ENCODE results near the gene EPHX1. TPM values are rescaled to one million over a fixed set of nuclear protein-coding genes. Genes with fewer than 3 reads are reported as not detected.

Gene EPHX1
- polyA plus RNA-seq, 2 of the 4 experiments (the other 2 are of a cell fraction) = 150 to 252 TPM

DNA sequence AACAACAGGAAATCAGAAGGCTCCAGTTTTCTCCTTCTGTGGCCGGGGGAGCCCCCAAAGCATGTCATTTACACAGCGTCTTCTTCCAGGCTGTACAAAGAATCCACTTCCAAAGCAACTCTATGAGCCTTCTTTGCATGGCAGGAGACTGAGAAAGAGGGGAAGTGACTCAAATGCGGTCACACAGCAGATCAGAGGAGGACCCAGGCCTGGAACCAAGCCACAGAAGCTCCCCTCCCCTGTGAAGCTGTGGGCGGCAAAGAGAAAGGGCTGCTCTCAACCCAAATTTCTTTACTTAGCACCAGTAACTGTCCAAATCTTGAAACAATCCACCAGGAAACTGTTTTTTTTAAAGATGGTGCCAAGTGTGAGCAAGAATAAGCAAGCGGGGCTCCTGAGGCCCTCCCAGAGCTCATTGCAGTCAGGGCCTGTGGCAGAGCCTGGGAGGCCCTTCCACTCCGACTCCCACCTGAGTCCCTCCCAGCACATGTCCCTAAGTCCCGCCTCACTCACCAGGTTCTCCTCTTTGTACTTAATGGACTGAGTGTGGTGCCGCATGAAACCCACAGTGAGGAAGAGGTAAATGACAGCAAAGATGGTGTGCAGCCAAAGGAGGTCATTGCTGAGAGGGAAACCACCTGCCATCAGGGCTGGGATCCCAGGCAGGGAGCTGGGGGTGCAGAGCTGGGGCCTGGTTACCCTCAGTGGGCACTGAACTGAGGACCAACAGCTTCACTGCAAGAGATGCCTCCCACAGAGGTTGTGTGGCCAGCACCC is 56.3 kb downstream of the EPHX1 start:
- H3K4me1 ChIP-seq = peaks cover 23% of the 10 kb centered on the region
- DNase-seq (ENCODE audit: low read depth in 1 of 2, low spot score in 1 of 2) (no peak), FAIRE-seq (no peak), ATAC-seq (no peak)
- H3K4me2 ChIP-seq = no peak overlapping the region
- ChIA-PET CTCF (interaction anchor here (1.1 to 2.8 kb wide), 6 partner anchors 8 to 392 kb away, joined by 3 to 14 read pairs (median 5); partner anchors contain the start of gene SRP9), POLR2A (no interaction called here)
- no peak overlapping the region for H3K27ac ChIP-seq
- WGBS (ENCODE audit: missing lambda C conversion rate) = 87% methylated on average over 8 of the region's 8 CpGs
- H3K4me3 ChIP-seq = no peak overlapping the region
- TF ChIP-seq HDAC2 (IDR thresholded peaks at IDR 0.05) = no peak
- no peak for TF ChIP-seq KDM1A (IDR thresholded peaks at IDR 0.05; ENCODE audit: low read depth)
- TF ChIP-seq NFE2L2 (conservative IDR thresholded peaks at IDR 0.05; ENCODE audit: low read length) = no peak
- no peak for TF ChIP-seq EHF (CRISPR knock-in tag; IDR thresholded peaks at IDR 0.05)
- no peak for TF ChIP-seq HOXB13 (CRISPR knock-in tag; IDR thresholded peaks at IDR 0.05; ENCODE audit: low read depth)
- no peak for TF ChIP-seq NR3C1 (IDR thresholded peaks at IDR 0.05)
- TF ChIP-seq RARB (CRISPR knock-in tag; IDR thresholded peaks at IDR 0.05) = no peak
- TF ChIP-seq RAD21 (conservative IDR thresholded peaks at IDR 0.05 in 1 of 2, IDR thresholded peaks at IDR 0.05 in 1 of 2) = no peak
- TF ChIP-seq NPAS2 (CRISPR knock-in tag; IDR thresholded peaks at IDR 0.05; ENCODE audit: borderline replicate concordance) = no peak
- TF ChIP-seq, protein P1, sequence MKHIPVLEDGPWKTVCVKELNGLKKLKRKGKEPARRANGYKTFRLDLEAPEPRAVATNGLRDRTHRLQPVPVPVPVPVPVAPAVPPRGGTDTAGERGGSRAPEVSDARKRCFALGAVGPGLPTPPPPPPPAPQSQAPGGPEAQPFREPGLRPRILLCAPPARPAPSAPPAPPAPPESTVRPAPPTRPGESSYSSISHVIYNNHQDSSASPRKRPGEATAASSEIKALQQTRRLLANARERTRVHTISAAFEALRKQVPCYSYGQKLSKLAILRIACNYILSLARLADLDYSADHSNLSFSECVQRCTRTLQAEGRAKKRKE (CRISPR knock-in tag; IDR thresholded peaks at IDR 0.05; ENCODE audit: low read depth) = no peak
- no peak for TF ChIP-seq CEBPB (IDR thresholded peaks at IDR 0.05)
- H3K9me3 ChIP-seq = no peaks in the 10 kb centered on the region

DNA sequence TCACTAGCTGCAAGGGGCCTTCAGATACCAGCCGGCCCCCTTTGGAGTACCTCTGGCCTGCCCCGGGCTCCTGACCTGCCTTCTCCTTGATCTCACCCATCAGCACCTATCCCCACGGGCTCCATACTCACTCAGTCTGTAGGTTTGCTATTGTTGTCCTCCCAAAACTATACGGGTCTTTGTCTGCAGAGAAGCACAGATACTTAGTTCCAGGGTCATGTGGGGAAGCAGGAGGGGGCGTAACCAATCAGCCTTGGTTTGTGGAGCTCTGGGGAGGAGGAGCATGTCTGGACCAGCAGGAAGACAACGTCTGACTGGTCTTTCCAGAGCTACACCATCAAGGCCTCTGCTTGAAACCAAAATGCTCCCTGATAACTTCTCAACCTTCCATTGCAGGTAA is 57.1 kb downstream of the EPHX1 start:
- DNase-seq (ENCODE audit: low read depth in 1 of 2, low spot score in 1 of 2) (no peak), FAIRE-seq (no peak), ATAC-seq (no peak)
- ChIA-PET CTCF (interaction anchor here (1.1 to 2.8 kb wide), 4 partner anchors 9 to 89 kb away, joined by 3 to 14 read pairs (median 5); partner anchors contain the start of gene SRP9), POLR2A (no interaction called here)
- H3K27ac ChIP-seq = no peak overlapping the region
- 84% methylated on average over 6 of the region's 6 CpGs for WGBS (ENCODE audit: missing lambda C conversion rate)
- peaks cover 31% of the 10 kb centered on the region for H3K4me1 ChIP-seq
- no peak overlapping the region for H3K4me2 ChIP-seq
- TF ChIP-seq, protein P2, sequence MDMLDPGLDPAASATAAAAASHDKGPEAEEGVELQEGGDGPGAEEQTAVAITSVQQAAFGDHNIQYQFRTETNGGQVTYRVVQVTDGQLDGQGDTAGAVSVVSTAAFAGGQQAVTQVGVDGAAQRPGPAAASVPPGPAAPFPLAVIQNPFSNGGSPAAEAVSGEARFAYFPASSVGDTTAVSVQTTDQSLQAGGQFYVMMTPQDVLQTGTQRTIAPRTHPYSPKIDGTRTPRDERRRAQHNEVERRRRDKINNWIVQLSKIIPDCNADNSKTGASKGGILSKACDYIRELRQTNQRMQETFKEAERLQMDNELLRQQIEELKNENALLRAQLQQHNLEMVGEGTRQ (IDR thresholded peaks at IDR 0.05) = no peak
- TF ChIP-seq, protein P3, sequence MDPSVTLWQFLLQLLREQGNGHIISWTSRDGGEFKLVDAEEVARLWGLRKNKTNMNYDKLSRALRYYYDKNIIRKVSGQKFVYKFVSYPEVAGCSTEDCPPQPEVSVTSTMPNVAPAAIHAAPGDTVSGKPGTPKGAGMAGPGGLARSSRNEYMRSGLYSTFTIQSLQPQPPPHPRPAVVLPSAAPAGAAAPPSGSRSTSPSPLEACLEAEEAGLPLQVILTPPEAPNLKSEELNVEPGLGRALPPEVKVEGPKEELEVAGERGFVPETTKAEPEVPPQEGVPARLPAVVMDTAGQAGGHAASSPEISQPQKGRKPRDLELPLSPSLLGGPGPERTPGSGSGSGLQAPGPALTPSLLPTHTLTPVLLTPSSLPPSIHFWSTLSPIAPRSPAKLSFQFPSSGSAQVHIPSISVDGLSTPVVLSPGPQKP (IDR thresholded peaks at IDR 0.05; ENCODE audit: low read depth, low read length) = no peak
- TF ChIP-seq JUNB (IDR thresholded peaks at IDR 0.05) = no peak
- no peak for TF ChIP-seq ZNF302 (CRISPR knock-in tag; IDR thresholded peaks at IDR 0.05)
- no peak for TF ChIP-seq MYC (IDR thresholded peaks at IDR 0.05; ENCODE audit: borderline replicate concordance, low read length)
- TF ChIP-seq NR3C1 (IDR thresholded peaks at IDR 0.05) = no peak
- no peak for TF ChIP-seq HOXA7 (CRISPR knock-in tag; IDR thresholded peaks at IDR 0.05)
- no peak for TF ChIP-seq CHD2 (IDR thresholded peaks at IDR 0.05; ENCODE audit: low read length, partially characterized antibody)
- no peak for TF ChIP-seq HEYL (CRISPR knock-in tag; IDR thresholded peaks at IDR 0.05)
- no peak for TF ChIP-seq RAD21 (conservative IDR thresholded peaks at IDR 0.05 in 1 of 2, IDR thresholded peaks at IDR 0.05 in 1 of 2)
- H3K9me3 ChIP-seq = no peaks in the 10 kb centered on the region
- no peak overlapping the region for H3K4me3 ChIP-seq

DNA sequence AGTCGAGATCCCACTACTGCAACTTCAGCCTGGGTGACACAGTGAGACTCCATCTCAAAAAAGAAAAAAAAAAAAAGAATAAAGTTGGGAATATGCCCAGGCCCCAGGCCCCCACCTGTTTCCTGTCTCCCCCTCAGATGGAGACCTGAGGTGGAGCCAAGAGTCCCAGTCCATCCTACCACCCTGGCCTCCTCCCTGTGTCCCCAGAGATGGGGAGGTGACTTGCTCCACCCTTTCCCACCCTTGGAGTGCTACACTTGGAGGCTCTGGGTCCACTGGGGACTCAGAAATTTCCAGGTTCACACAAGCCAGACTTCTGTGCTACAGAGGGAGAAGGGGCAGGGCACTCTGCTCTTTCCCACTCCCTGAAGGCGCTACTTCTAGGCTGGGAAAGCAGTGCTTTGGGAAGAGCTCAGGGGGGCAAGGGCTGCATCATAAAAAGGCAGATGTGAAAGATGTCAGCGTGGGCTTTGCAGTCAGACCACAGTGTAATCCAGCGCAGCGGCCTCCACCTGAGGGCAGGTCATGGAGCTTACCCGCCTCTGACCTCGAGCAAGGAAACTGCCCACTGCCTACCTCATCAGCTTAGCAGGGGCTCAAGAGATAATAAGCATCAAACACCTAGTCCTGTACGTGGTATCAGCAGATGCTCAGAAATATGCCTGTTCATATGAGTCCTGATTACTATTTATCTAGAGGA is 58.9 kb downstream of the EPHX1 start:
- no peak overlapping the region for H3K4me3 ChIP-seq

More for the DNA sequence above, 58.9 kb downstream of the EPHX1 start:
- Histone ChIP-seq H3K4me2 (no peak overlapping the region), H3K27ac (no peak overlapping the region), H3K4me1 (peaks cover 38% of the 10 kb centered on the region), H3K9me3 (no peaks in the 10 kb centered on the region)
- TF ChIP-seq, protein P3 (IDR thresholded peaks at IDR 0.05; ENCODE audit: low read depth, low read length) = no peak
- ChIA-PET CTCF (interaction anchor here (1.1 to 1.3 kb wide), 2 partner anchors 14 to 394 kb away, joined by 3 to 6 read pairs; partner anchors contain the start of gene TMEM63A), POLR2A (no interaction called here)
- ATAC-seq (no peak), FAIRE-seq (no peak), DNase-seq (ENCODE audit: low read depth in 1 of 2, low spot score in 1 of 2) (no peak)
- 97% methylated on average over 8 of the region's 8 CpGs for whole genome bisulfite sequencing (ENCODE audit: missing lambda C conversion rate)

Data from A549 (cell line).